ENCODE data around the gene DCTN2. TPM values are rescaled to one million over a fixed set of nuclear protein-coding genes. Genes with fewer than 3 reads are reported as not detected.
"Not testable (repeated sequence)": the region's sequence is repeated elsewhere in the genome, so short reads cannot be mapped to it uniquely, and the experiment has no call there.

The DCTN2 gene
- total RNA-seq, 2 experiments from 2014 or later, result 84.3 to 88.2 TPM

GRCh38 chr12:57579677-57580465 is 32.9 kb upstream of the DCTN2 start:
- ChIA-PET CTCF (interaction anchor here (7.7 kb wide), 1 partner anchor 41 kb away, joined by 67 read pairs; no protein-coding TSS in a partner anchor), POLR2A (no interaction called here)

GRCh38 chr12:57579011-57579410 is 32.0 kb upstream of the DCTN2 start:
- POLR2A ChIA-PET, result no interaction called here
- CTCF ChIA-PET, result interaction anchor here (7.7 kb wide), 1 partner anchor 42 kb away, joined by 67 read pairs; no protein-coding TSS in a partner anchor

GRCh38 chr12:57577981-57578758 is 31.2 kb upstream of the DCTN2 start:
- ChIA-PET CTCF (interaction anchor here (7.7 kb wide), 1 partner anchor 43 kb away, joined by 67 read pairs; no protein-coding TSS in a partner anchor), POLR2A (no interaction called here)

- CTCF ChIA-PET, result no interaction called here
- POLR2A ChIA-PET, result no interaction called here
Observed at GRCh38 chr12:57576613-57577160, 29.7 kb upstream of the DCTN2 start.

- POLR2A ChIA-PET, result no interaction called here
Observed at GRCh38 chr12:57575771-57576612, 29.0 kb upstream of the DCTN2 start.

GRCh38 chr12:57574795-57575194 is 27.8 kb upstream of the DCTN2 start:
- ChIA-PET POLR2A (no interaction called here), CTCF (interaction anchor here (1.8 kb wide), 1 partner anchor 9 kb away, joined by 12 read pairs; no protein-coding TSS in a partner anchor)

More at GRCh38 chr12:57575771-57576612, 29.0 kb upstream of the DCTN2 start:
- CTCF ChIA-PET, result interaction anchor here (1.8 kb wide), 1 partner anchor 8 kb away, joined by 12 read pairs; no protein-coding TSS in a partner anchor

- CTCF ChIA-PET, result interaction anchor here (0.7 to 1.0 kb wide), 2 partner anchors 9 to 72 kb away, joined by 3 read pairs; no protein-coding TSS in a partner anchor
- POLR2A ChIA-PET, result no interaction called here
Observed at GRCh38 chr12:57571926-57572762, 25.2 kb upstream of the DCTN2 start.

- POLR2A ChIA-PET, result not testable (repeated sequence)
- CTCF ChIA-PET, result interaction anchor here (0.6 to 2.1 kb wide), 3 partner anchors 13 to 919 kb away, joined by 3 to 6 read pairs (median 3); no protein-coding TSS in a partner anchor
Observed at GRCh38 chr12:57570438-57570837, 23.4 kb upstream of the DCTN2 start.

GRCh38 chr12:57569858-57570257 is 22.9 kb upstream of the DCTN2 start:
- POLR2A ChIA-PET, result no interaction called here
- CTCF ChIA-PET, result interaction anchor here (2.1 kb wide), 1 partner anchor 14 kb away, joined by 6 read pairs; no protein-coding TSS in a partner anchor

- ChIA-PET POLR2A (no interaction called here), CTCF (interaction anchor here (1.3 kb wide), 1 partner anchor 15 kb away, joined by 3 read pairs; no protein-coding TSS in a partner anchor)
Observed at GRCh38 chr12:57568838-57569237, 21.8 kb upstream of the DCTN2 start.

GRCh38 chr12:57564178-57564740 is 17.3 kb upstream of the DCTN2 start:
- CTCF ChIA-PET, result interaction anchor here (0.5 to 1.1 kb wide), 2 partner anchors 69 to 1512 kb away, joined by 3 read pairs; partner anchors contain the start of gene B4GALNT1
- POLR2A ChIA-PET, result no interaction called here

- ChIA-PET CTCF (no interaction called here), POLR2A (no interaction called here)
Observed at GRCh38 chr12:57563358-57563757, 16.4 kb upstream of the DCTN2 start.

- CTCF ChIA-PET, result interaction anchor here (2.1 kb wide), 1 partner anchor 22 kb away, joined by 7 read pairs; no protein-coding TSS in a partner anchor
- POLR2A ChIA-PET, result not testable (repeated sequence)
Observed at GRCh38 chr12:57561117-57561516, 14.1 kb upstream of the DCTN2 start.

- ChIA-PET POLR2A (no interaction called here), CTCF (no interaction called here)
Observed at GRCh38 chr12:57560516-57560915, 13.5 kb upstream of the DCTN2 start.

GRCh38 chr12:57558864-57559263 is 11.9 kb upstream of the DCTN2 start:
- POLR2A ChIA-PET, result no interaction called here
- CTCF ChIA-PET, result interaction anchor here (0.6 kb wide), 1 partner anchor 15 kb away, joined by 3 read pairs; no protein-coding TSS in a partner anchor

GRCh38 chr12:57554897-57555296 is 7.9 kb upstream of the DCTN2 start:
- ChIA-PET POLR2A (no interaction called here), CTCF (no interaction called here)

- POLR2A ChIA-PET, result no interaction called here
- CTCF ChIA-PET, result no interaction called here
Observed at GRCh38 chr12:57554453-57554852, 7.5 kb upstream of the DCTN2 start.
